GM21528 (cell line): ENCODE measurements around the gene CEP112.

Source experiments
- ATAC-seq: cut with Tn5 transposase; IDR thresholded peaks from one replicate; pipeline ENCODE4 v1.9.1; 2021; ENCODE audit warnings: mild to moderate bottlenecking, moderate library complexity; ENCODE audit not compliant: unreplicated experiment, low FRiP score

Gene CEP112

DNA sequence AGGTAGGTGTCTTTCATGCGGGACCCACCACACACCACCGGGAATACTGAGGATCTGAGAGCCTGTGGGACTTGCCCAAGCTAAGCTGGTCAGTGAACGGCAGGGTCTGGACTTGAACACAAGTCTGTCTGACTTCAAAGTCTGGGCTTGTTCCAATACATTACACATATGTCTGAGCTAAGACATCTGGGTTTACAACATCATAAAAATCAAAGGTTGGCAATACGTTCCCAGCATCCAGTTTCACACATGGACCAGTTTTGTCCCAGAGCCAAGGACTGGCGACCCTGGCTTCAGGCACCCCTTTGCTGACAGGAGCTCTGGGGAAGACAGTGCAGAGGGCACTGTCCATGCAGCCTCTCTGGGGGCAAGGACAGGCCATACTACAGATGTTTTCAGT is 602.6 kb downstream of the CEP112 start:
- ATAC-seq, result no peak

DNA sequence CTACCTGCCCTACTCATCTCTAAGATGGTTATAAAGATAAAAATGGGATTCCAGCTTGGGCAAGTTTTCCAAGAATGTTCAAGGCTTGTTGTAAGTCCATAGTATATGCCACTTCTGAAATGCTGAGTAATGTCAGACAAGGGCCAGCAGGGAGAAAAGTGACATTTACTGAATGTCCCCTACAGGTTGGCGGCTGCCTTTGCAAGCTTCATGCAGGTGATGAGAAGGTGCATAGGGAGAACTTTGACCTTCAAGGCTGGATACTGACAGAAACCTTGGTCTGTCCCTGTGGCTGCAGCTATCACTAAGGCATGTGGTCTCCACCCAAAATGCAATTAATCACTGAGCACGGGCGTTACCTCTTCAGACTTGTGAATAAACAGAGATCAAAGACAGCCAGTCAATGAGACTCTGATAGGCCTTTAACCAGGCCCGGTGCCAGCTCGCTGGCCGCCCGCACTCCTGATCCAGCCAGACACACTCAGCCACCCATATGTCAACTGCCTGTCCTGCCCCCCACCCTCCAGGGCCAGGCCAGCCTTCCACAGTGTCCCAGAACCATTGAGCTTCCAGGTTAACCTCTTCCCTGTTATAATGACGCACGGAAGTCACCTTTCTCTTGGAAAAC is 603.6 kb downstream of the CEP112 start:
- ATAC-seq, result no peak

DNA sequence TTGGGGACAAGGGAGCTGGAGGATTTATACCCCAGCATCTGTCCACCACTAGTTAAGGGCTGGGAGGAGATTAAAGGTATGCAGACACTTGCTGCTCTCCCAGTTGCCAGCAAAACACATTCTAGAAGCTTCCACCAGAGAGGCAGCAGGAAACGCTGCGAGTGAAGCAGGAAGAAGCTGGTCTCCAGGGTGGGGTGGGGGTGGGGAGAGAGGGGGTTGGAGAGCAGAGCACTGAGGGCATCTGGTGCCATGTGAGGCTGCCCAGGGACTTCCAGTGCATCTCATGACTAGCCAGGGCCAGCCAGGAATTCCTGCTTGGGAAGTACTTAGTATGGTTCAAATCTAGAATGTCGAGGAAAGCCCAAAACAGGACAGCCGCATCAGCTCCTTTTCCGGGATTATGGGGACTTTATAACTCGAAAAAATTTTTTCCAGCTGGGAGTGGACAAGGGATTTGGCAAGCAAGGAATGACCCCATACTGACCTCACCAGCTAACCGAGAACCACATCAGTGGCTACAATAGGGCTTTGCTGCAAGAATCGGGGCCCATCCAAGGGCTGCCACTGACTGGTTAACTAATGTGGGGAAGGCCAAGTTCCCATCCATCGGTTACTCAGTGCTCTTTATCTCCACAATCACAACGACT is 604.3 kb downstream of the CEP112 start:
- no peak for ATAC-seq

DNA sequence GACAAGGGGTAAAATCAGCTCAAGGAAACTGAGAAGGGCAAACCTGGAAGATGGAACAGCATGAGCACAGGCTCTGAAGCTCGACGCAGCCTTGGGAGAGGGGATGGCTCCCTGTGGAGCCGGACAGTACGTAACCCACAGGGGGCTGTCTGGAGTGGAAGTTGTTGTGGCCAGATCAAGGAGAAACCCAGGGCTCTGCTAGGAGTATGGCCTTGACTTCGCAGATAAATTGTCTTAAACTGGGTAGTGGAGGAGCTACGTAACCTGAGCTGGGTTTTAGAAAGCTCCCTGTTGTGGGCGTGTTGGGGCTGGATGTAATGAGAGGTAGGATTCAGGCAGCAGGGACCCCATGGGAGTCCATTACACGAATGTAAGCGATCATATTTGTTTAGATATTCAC is 605.0 kb downstream of the CEP112 start:
- no peak for ATAC-seq
